Measurements from ENCODE around the gene ZNF618. TPM values are rescaled to one million over a fixed set of nuclear protein-coding genes. Genes with fewer than 3 reads are reported as not detected.

Gene ZNF618
- total and polyA plus RNA-seq, 2 experiments from 2014 or later = 20.0 to 26.0 TPM

GRCh38 chr9:114051281-114051680 lies 175.2 kb downstream of the ZNF618 start:
- H3K4me1 ChIP-seq (ENCODE audit: low read depth) = no peaks in the 10 kb centered on the region
- TF ChIP-seq, protein P1, sequence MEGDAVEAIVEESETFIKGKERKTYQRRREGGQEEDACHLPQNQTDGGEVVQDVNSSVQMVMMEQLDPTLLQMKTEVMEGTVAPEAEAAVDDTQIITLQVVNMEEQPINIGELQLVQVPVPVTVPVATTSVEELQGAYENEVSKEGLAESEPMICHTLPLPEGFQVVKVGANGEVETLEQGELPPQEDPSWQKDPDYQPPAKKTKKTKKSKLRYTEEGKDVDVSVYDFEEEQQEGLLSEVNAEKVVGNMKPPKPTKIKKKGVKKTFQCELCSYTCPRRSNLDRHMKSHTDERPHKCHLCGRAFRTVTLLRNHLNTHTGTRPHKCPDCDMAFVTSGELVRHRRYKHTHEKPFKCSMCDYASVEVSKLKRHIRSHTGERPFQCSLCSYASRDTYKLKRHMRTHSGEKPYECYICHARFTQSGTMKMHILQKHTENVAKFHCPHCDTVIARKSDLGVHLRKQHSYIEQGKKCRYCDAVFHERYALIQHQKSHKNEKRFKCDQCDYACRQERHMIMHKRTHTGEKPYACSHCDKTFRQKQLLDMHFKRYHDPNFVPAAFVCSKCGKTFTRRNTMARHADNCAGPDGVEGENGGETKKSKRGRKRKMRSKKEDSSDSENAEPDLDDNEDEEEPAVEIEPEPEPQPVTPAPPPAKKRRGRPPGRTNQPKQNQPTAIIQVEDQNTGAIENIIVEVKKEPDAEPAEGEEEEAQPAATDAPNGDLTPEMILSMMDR (IDR thresholded peaks at IDR 0.05; ENCODE audit: low read depth, low read length) = no peak
- no peak overlapping the region for H3K27ac ChIP-seq
- no peaks in the 10 kb centered on the region for H3K27me3 ChIP-seq
- H3K36me3 ChIP-seq = peaks cover 14% of the 10 kb centered on the region
- H3K9me3 ChIP-seq (ENCODE audit: low read depth) = no peaks in the 10 kb centered on the region
- no peak for DNase-seq (ENCODE audit: low read depth in 1 of 2, low spot score in 1 of 2)
- H3K4me3 ChIP-seq = no peak overlapping the region

GRCh38 chr9:114051706-114052105 lies 175.6 kb downstream of the ZNF618 start:
- Histone ChIP-seq H3K27ac (no peak overlapping the region), H3K4me3 (no peak overlapping the region), H3K9me3 (ENCODE audit: low read depth) (no peaks in the 10 kb centered on the region), H3K27me3 (no peaks in the 10 kb centered on the region), H3K36me3 (peaks cover 14% of the 10 kb centered on the region), H3K4me1 (ENCODE audit: low read depth) (no peaks in the 10 kb centered on the region)
- DNase-seq (ENCODE audit: low read depth in 1 of 2, low spot score in 1 of 2) = no peak
- TF ChIP-seq, protein P1 (IDR thresholded peaks at IDR 0.05; ENCODE audit: low read depth, low read length) = no peak

- Histone ChIP-seq H3K9me3 (ENCODE audit: low read depth) (no peaks in the 10 kb centered on the region), H3K27me3 (no peaks in the 10 kb centered on the region), H3K4me3 (no peak overlapping the region), H3K4me1 (ENCODE audit: low read depth) (no peaks in the 10 kb centered on the region), H3K36me3 (peaks cover 14% of the 10 kb centered on the region), H3K27ac (no peak overlapping the region)
- no peak for DNase-seq (ENCODE audit: low read depth in 1 of 2, low spot score in 1 of 2)
- TF ChIP-seq, protein P1 (IDR thresholded peaks at IDR 0.05; ENCODE audit: low read depth, low read length) = no peak
Measured at GRCh38 chr9:114053246-114054005, 177.3 kb downstream of the ZNF618 start.

DNA sequence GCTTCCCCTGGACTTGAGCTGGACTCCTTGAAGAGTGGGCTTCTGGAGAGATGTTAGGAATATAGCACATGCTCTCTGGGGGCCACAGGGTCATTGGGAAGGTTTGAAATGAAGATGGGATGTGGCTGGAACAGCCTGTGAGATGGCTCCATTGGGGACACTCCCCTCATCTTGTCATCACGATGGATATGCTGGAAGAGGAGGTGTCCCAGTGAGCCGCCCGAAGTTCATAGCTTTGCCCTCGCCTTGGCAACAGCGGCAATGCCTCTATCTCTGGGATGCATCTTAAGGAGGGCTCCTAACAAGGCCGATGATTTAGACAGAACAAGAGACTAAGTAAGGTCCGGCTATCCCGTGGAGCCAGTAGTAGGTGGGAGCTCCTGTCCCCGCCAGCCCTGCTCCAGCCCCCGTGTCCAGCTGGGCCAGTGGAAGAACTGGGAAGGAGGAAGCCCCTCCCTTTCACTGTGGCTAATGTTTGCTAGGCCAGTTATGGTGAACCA lies 178.1 kb downstream of the ZNF618 start:
- DNase-seq (ENCODE audit: low read depth in 1 of 2, low spot score in 1 of 2) = no peak
- no peaks in the 10 kb centered on the region for H3K27me3 ChIP-seq
- TF ChIP-seq, protein P1 (IDR thresholded peaks at IDR 0.05; ENCODE audit: low read depth, low read length) = no peak
- peaks cover 3% of the 10 kb centered on the region for H3K4me1 ChIP-seq (ENCODE audit: low read depth)
- no peak overlapping the region for H3K4me3 ChIP-seq
- H3K36me3 ChIP-seq = peaks cover 8% of the 10 kb centered on the region
- no peak overlapping the region for H3K27ac ChIP-seq
- H3K9me3 ChIP-seq (ENCODE audit: low read depth) = no peaks in the 10 kb centered on the region

GRCh38 chr9:114055061-114055460 lies 179.0 kb downstream of the ZNF618 start:
- no peaks in the 10 kb centered on the region for H3K9me3 ChIP-seq (ENCODE audit: low read depth)
- no peak overlapping the region for H3K27ac ChIP-seq
- TF ChIP-seq, protein P1 (IDR thresholded peaks at IDR 0.05; ENCODE audit: low read depth, low read length) = no peak
- peaks cover 4% of the 10 kb centered on the region for H3K4me1 ChIP-seq (ENCODE audit: low read depth)
- no peak overlapping the region for H3K4me3 ChIP-seq
- no peaks in the 10 kb centered on the region for H3K27me3 ChIP-seq
- H3K36me3 ChIP-seq = peaks cover 4% of the 10 kb centered on the region
- no peak for DNase-seq (ENCODE audit: low read depth in 1 of 2, low spot score in 1 of 2)

Measured in cardiac muscle cell (in vitro differentiated cells and primary cell).